Measurements from ENCODE around the gene MMD2. TPM values are rescaled to one million over a fixed set of nuclear protein-coding genes. Genes with fewer than 3 reads are reported as not detected.

MMD2 gene, protein sequence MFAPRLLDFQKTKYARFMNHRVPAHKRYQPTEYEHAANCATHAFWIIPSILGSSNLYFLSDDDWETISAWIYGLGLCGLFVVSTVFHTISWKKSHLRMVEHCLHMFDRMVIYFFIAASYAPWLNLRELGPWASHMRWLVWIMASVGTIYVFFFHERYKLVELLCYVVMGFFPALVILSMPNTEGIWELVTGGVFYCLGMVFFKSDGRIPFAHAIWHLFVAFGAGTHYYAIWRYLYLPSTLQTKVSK
- polyA plus RNA-seq (2011; rRNA removed) (not detected in 2 replicates), polyA minus RNA-seq (2011; rRNA and poly(A)+ RNA removed) (not detected in 2 replicates)

DNA sequence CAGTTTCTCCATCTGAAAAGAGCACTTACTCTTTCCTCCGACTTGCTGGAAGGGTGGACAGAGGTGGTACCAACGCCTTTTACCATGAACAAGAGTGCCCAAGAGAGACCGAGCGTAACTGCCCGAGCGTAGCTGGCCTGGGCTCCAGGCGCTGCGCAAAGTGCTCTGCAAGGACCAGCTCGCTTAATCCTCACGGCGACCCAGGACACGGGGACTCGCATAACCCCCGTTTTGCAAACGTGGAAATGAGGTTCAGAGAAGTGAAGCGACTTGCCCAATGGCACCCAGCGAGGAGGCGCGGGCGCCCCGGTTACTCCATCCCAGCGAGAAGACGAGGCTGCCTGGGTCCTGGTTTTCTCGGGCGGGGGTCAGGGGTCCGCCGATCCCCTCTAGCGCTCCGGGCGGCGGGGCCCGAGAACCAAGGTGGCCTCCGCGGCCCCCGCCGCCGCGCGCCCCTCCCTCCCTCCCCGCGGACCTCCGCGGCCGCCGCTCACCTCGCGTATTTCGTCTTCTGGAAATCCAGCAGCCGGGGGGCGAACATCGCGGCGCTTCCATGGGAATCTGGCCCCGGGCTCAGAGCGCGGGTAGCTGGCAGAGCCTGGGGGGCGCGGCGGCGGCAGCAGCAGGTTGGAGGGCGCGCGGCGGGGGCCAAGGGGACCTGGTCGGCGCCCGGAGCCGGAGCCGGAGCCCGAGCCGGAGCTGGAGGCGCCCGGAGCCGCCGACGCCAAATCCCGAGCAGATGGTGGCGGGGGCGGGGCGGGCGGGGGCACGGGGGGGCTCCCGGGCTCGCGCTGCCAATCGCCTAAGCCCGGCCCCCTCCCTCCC lies at the start of gene MMD2:
TSS of gene MMD2 (minus strand) at position 711 of the 825 bp plus-strand sequence. CDS start at position 541, 170 bp downstream.
- POLR2A ChIA-PET = no interaction called here
- CTCF ChIA-PET = interaction anchor here (0.6 kb wide), 1 partner anchor 126 kb away, joined by 11 read pairs; no protein-coding TSS in a partner anchor
- DNase-seq (ENCODE audit: low read depth, low spot score) = no peak
- Histone ChIP-seq H3K9me3 (ENCODE audit: control insufficient read depth, insufficient read depth, low read length) (no peaks in the 10 kb centered on the region), H3K27ac (ENCODE audit: low read depth, low read length) (no peak within 1 kb of the TSS), H3K27me3 (ENCODE audit: control insufficient read depth, insufficient read depth, low read length) (peaks cover 20% of the 10 kb centered on the region), H3K4me3 (ENCODE audit: low read depth, low read length) (no peak within 1 kb of the TSS)
- TF ChIP-seq, protein P1, sequence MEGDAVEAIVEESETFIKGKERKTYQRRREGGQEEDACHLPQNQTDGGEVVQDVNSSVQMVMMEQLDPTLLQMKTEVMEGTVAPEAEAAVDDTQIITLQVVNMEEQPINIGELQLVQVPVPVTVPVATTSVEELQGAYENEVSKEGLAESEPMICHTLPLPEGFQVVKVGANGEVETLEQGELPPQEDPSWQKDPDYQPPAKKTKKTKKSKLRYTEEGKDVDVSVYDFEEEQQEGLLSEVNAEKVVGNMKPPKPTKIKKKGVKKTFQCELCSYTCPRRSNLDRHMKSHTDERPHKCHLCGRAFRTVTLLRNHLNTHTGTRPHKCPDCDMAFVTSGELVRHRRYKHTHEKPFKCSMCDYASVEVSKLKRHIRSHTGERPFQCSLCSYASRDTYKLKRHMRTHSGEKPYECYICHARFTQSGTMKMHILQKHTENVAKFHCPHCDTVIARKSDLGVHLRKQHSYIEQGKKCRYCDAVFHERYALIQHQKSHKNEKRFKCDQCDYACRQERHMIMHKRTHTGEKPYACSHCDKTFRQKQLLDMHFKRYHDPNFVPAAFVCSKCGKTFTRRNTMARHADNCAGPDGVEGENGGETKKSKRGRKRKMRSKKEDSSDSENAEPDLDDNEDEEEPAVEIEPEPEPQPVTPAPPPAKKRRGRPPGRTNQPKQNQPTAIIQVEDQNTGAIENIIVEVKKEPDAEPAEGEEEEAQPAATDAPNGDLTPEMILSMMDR (IDR thresholded peaks at IDR 0.05; ENCODE audit: low read depth, low read length) = no peak

DNA sequence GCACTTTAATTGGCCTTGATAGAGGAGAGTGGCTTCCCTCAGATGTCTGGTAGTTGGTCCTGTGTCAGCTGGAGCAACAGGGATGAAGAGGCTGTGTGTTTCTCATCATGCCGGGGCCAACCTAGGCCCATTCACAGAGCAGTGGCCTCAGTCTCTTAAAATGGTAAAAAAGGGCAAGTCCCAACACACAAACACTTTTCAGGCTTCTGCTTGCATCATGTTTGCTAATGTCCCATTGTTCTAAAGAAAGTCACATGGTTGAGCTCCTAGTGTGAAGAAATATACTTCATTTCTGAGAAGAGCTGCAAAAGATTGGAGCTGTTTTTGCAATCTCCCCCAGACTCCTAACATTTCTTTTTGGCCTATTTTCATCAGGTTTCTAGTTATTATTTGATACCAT lies 46.1 kb upstream of the MMD2 start:
- Histone ChIP-seq H3K9me3 (ENCODE audit: control insufficient read depth, insufficient read depth, low read length) (no peaks in the 10 kb centered on the region), H3K27ac (ENCODE audit: low read depth, low read length) (no peak overlapping the region), H3K4me3 (ENCODE audit: low read depth, low read length) (no peak overlapping the region), H3K27me3 (ENCODE audit: control insufficient read depth, insufficient read depth, low read length) (no peaks in the 10 kb centered on the region)
- ChIA-PET CTCF (no interaction called here), POLR2A (no interaction called here)
- TF ChIP-seq, protein P1 (IDR thresholded peaks at IDR 0.05; ENCODE audit: low read depth, low read length) = no peak
- DNase-seq (ENCODE audit: low read depth, low spot score) = no peak

DNA sequence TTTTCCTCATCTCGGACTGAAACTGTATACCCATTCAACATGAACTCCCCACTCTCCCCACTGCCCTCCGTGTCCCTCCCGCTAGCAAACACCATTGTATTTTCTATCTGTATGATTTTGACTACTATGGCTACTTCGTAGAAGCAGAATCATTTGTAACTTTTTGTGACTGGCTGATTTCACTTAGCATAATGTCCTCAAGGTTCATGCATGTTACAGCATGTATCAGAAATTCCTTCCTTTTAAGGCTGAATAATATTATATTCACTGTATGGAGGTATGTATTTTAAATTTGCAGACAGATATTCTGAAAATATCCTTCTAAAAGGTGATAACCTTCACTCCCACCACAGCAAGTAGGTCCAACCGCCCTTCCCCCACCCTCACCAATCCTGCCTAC lies 42.9 kb upstream of the MMD2 start:
- no peaks in the 10 kb centered on the region for H3K27me3 ChIP-seq (ENCODE audit: control insufficient read depth, insufficient read depth, low read length)

DNA sequence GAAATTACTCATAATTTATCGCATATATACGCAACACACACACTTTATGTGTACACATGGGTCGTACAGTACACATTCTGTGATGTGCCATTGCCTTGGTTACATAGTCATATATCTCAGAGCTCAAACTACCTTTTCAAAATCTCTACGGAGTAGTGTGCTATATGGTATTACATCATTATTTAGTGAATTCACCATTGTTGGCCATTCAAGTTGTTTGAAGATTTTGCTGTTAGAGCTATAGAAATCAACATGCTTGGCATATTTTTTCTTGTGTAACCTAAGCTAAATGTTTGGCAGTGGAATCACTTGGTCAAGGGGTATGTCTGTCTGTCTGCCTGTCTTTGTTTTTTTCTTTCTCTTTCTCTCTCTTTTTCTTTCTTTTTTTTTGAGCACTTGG lies 42.0 kb upstream of the MMD2 start:
- H3K27me3 ChIP-seq (ENCODE audit: control insufficient read depth, insufficient read depth, low read length) = no peaks in the 10 kb centered on the region
- ChIA-PET POLR2A (interaction anchor here (0.6 kb wide), 1 partner anchor 27 kb away, joined by 6 read pairs; no protein-coding TSS in a partner anchor), CTCF (interaction anchor here (0.5 to 1.1 kb wide), 2 partner anchors 27 to 206 kb away, joined by 4 to 5 read pairs; no protein-coding TSS in a partner anchor)
- no peak overlapping the region for H3K4me3 ChIP-seq (ENCODE audit: low read depth, low read length)
- TF ChIP-seq, protein P1 (IDR thresholded peaks at IDR 0.05; ENCODE audit: low read depth, low read length) = no peak
- H3K27ac ChIP-seq (ENCODE audit: low read depth, low read length) = no peak overlapping the region
- no peak for DNase-seq (ENCODE audit: low read depth, low spot score)
- no peaks in the 10 kb centered on the region for H3K9me3 ChIP-seq (ENCODE audit: control insufficient read depth, insufficient read depth, low read length)

More for the DNA sequence above, 42.9 kb upstream of the MMD2 start:
- CTCF ChIA-PET = no interaction called here
- Histone ChIP-seq H3K27ac (ENCODE audit: low read depth, low read length) (no peak overlapping the region), H3K9me3 (ENCODE audit: control insufficient read depth, insufficient read depth, low read length) (no peaks in the 10 kb centered on the region), H3K4me3 (ENCODE audit: low read depth, low read length) (no peak overlapping the region)
- TF ChIP-seq, protein P1 (IDR thresholded peaks at IDR 0.05; ENCODE audit: low read depth, low read length) = no peak
- no peak for DNase-seq (ENCODE audit: low read depth, low spot score)
- POLR2A ChIA-PET = no interaction called here
